NCI-H2029 (cell line): ENCODE data around the gene STAMBPL1.

Experiments
- DNase-seq: peaks from one replicate; lab custom pipeline; 2025; lab: John Stamatoyannopoulos, UW

The STAMBPL1 gene

GRCh38 chr10:88952647-88953111, 72.6 kb downstream of the STAMBPL1 start, which contains the start of gene ACTA2:
TSS of gene ACTA2 (minus strand) at chr10:88952773. CDS start at chr10:88948930, 3,843 bp downstream.
- no peak for DNase-seq

- no peak for DNase-seq
These were observed 73.6 kb downstream of the STAMBPL1 start for GRCh38 chr10:88953662-88954061.

- DNase-seq, result no peak
These were observed 74.5 kb downstream of the STAMBPL1 start for GRCh38 chr10:88954458-88955083.

GRCh38 chr10:88957381-88957780, 77.3 kb downstream of the STAMBPL1 start:
- no peak for DNase-seq

- DNase-seq, result no peak
These were observed 78.7 kb downstream of the STAMBPL1 start for GRCh38 chr10:88958721-88959120.

GRCh38 chr10:88960802-88961201, 80.8 kb downstream of the STAMBPL1 start:
- DNase-seq, result no peak

GRCh38 chr10:88961266-88961665, 81.2 kb downstream of the STAMBPL1 start:
- DNase-seq, result no peak

- no peak for DNase-seq
These were observed 82.3 kb downstream of the STAMBPL1 start for GRCh38 chr10:88962336-88962735.

- no peak for DNase-seq
These were observed 83.3 kb downstream of the STAMBPL1 start for GRCh38 chr10:88963318-88963717.

GRCh38 chr10:88964360-88964759, 84.3 kb downstream of the STAMBPL1 start:
- DNase-seq, result no peak

- no peak for DNase-seq
These were observed 84.9 kb downstream of the STAMBPL1 start for GRCh38 chr10:88964869-88965415.

- DNase-seq, result no peak
These were observed 86.8 kb downstream of the STAMBPL1 start for GRCh38 chr10:88966797-88967196.

GRCh38 chr10:88968391-88968790, 88.3 kb downstream of the STAMBPL1 start:
- DNase-seq, result no peak

GRCh38 chr10:88971221-88972061, 91.4 kb downstream of the STAMBPL1 start:
- no peak for DNase-seq
